Measurements from ENCODE around the gene TPO. TPM values are rescaled to one million over a fixed set of nuclear protein-coding genes. Genes with fewer than 3 reads are reported as not detected.

The TPO gene
- total RNA-seq, 1 experiment from 2014 or later, result not detected

GRCh38 chr2:1448009-1448408 is 34.7 kb downstream of the TPO start:
- H3K4me3 Mint-ChIP-seq (ENCODE audit: low read depth, unreplicated experiment), result no peak overlapping the region
- peaks cover 3% of the 10 kb centered on the region for H3K9me3 Mint-ChIP-seq (ENCODE audit: low read depth, unreplicated experiment)
- no peaks in the 10 kb centered on the region for H3K4me1 Mint-ChIP-seq (ENCODE audit: low read depth, unreplicated experiment)

GRCh38 chr2:1450915-1451314 is 37.7 kb downstream of the TPO start:
- Mint-ChIP-seq H3K36me3 (ENCODE audit: insufficient read depth, unreplicated experiment) (no peaks in the 10 kb centered on the region), H3K27me3 (ENCODE audit: unreplicated experiment) (no peaks in the 10 kb centered on the region), H3K4me1 (ENCODE audit: low read depth, unreplicated experiment) (no peaks in the 10 kb centered on the region), H3K9me3 (ENCODE audit: low read depth, unreplicated experiment) (peaks cover 3% of the 10 kb centered on the region), H3K27ac (ENCODE audit: unreplicated experiment) (no peak overlapping the region), H3K4me3 (ENCODE audit: low read depth, unreplicated experiment) (no peak overlapping the region)
- TF ChIP-seq CTCF (IDR thresholded peaks at IDR 0.05; ENCODE audit: unreplicated experiment), result no peak
- intact Hi-C loops (cut with micrococcal nuclease; ENCODE audit: unreplicated experiment), result no loop called here
- no TSS peak for BruUV-seq (replicated peaks)
- no peak for DNase-seq
- CTCF ChIA-PET, result no interaction called here

More at GRCh38 chr2:1448009-1448408, 34.7 kb downstream of the TPO start:
- DNase-seq, result no peak
- Mint-ChIP-seq H3K27me3 (ENCODE audit: unreplicated experiment) (no peaks in the 10 kb centered on the region), H3K36me3 (ENCODE audit: insufficient read depth, unreplicated experiment) (no peaks in the 10 kb centered on the region), H3K27ac (ENCODE audit: unreplicated experiment) (no peak overlapping the region)
- CTCF ChIA-PET, result interaction anchor here (0.7 kb wide), 1 partner anchor 83 kb away, joined by 3 read pairs; no protein-coding TSS in a partner anchor
- no peak for TF ChIP-seq CTCF (IDR thresholded peaks at IDR 0.05; ENCODE audit: unreplicated experiment)
- intact Hi-C loops (cut with micrococcal nuclease; ENCODE audit: unreplicated experiment), result no loop called here
- no TSS peak for BruUV-seq (replicated peaks)

- CTCF ChIA-PET, result no interaction called here
- H3K9me3 Mint-ChIP-seq (ENCODE audit: low read depth, unreplicated experiment), result peaks cover 3% of the 10 kb centered on the region
- H3K27me3 Mint-ChIP-seq (ENCODE audit: unreplicated experiment), result no peaks in the 10 kb centered on the region
- no peak overlapping the region for H3K4me3 Mint-ChIP-seq (ENCODE audit: low read depth, unreplicated experiment)
- H3K27ac Mint-ChIP-seq (ENCODE audit: unreplicated experiment), result no peak overlapping the region
- no peak for TF ChIP-seq CTCF (IDR thresholded peaks at IDR 0.05; ENCODE audit: unreplicated experiment)
- H3K4me1 Mint-ChIP-seq (ENCODE audit: low read depth, unreplicated experiment), result no peaks in the 10 kb centered on the region
- intact Hi-C loops (cut with micrococcal nuclease; ENCODE audit: unreplicated experiment), result no loop called here
- BruUV-seq (replicated peaks), result no TSS peak
- H3K36me3 Mint-ChIP-seq (ENCODE audit: insufficient read depth, unreplicated experiment), result no peaks in the 10 kb centered on the region
- no peak for DNase-seq
Measured at GRCh38 chr2:1451422-1451821, 38.2 kb downstream of the TPO start.

GRCh38 chr2:1453561-1453960 is 40.3 kb downstream of the TPO start:
- BruUV-seq (replicated peaks), result no TSS peak
- Mint-ChIP-seq H3K4me1 (ENCODE audit: low read depth, unreplicated experiment) (no peaks in the 10 kb centered on the region), H3K27me3 (ENCODE audit: unreplicated experiment) (no peaks in the 10 kb centered on the region), H3K4me3 (ENCODE audit: low read depth, unreplicated experiment) (no peak overlapping the region), H3K9me3 (ENCODE audit: low read depth, unreplicated experiment) (no peaks in the 10 kb centered on the region), H3K36me3 (ENCODE audit: insufficient read depth, unreplicated experiment) (no peaks in the 10 kb centered on the region), H3K27ac (ENCODE audit: unreplicated experiment) (no peak overlapping the region)
- intact Hi-C loops (cut with micrococcal nuclease; ENCODE audit: unreplicated experiment), result no loop called here
- CTCF ChIA-PET, result no interaction called here
- DNase-seq, result no peak
- TF ChIP-seq CTCF (IDR thresholded peaks at IDR 0.05; ENCODE audit: unreplicated experiment), result no peak

Measured in Calu3 (cell line).